Measurements from ENCODE around the gene CFAP43. TPM values are rescaled to one million over a fixed set of nuclear protein-coding genes. Genes with fewer than 3 reads are reported as not detected.
A peak's percentile ranks its signal among the peaks of the same experiment; 100 is the strongest.

Gene CFAP43
- total RNA-seq, 1 experiment from 2014 or later = 0.42 TPM

DNA sequence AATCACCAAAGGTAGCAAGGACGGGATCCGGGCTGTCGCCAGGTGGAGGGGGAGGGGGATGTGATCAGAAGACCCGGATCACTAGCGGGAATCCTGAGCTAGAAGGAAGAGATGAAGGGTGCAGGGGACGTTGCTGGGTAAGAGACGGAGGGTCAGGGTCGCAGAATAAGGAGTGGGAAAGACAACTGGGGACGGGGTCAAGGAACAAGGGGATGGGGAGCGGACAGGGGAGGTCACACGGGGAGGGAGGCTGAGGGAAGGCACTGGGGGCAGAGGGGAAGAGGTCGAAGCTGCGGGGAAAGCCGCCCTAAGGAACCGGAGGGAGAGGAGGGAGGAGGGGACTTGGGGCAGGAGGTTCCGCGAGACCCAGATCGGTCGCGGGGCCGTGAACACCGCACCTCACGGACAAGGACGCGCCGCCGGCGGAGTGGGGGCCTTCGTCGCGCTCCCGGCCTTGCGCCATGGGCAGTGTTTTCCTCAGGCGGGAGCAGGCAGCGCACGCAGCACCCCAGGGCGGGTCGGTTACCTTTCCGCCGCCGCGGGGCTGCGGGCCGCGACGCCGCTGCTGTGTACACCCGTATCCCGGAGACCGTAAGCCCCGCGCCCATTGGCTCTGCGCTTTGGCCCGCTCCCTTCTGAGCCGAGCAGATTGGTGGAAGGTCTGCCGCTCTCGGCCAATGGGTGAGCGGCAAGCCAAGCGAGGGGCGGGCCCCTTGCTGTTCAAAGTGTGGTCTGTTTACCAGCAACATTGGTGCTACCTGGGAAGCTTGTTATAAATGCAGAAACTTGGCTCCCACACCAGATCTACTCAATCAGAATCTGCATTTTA, at the start of gene CFAP43 (continued):
- TF ChIP-seq, protein P1, sequence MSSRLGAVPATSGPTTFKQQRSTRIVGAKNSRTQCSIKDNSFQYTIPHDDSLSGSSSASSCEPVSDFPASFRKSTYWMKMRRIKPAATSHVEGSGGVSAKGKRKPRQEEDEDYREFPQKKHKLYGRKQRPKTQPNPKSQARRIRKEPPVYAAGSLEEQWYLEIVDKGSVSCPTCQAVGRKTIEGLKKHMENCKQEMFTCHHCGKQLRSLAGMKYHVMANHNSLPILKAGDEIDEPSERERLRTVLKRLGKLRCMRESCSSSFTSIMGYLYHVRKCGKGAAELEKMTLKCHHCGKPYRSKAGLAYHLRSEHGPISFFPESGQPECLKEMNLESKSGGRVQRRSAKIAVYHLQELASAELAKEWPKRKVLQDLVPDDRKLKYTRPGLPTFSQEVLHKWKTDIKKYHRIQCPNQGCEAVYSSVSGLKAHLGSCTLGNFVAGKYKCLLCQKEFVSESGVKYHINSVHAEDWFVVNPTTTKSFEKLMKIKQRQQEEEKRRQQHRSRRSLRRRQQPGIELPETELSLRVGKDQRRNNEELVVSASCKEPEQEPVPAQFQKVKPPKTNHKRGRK (CRISPR knock-in tag; IDR thresholded peaks at IDR 0.05; ENCODE audit: borderline replicate concordance) = no peak
- TF ChIP-seq ZNF121 (CRISPR knock-in tag; IDR thresholded peaks at IDR 0.05) = no peak
- TF ChIP-seq, protein P2, sequence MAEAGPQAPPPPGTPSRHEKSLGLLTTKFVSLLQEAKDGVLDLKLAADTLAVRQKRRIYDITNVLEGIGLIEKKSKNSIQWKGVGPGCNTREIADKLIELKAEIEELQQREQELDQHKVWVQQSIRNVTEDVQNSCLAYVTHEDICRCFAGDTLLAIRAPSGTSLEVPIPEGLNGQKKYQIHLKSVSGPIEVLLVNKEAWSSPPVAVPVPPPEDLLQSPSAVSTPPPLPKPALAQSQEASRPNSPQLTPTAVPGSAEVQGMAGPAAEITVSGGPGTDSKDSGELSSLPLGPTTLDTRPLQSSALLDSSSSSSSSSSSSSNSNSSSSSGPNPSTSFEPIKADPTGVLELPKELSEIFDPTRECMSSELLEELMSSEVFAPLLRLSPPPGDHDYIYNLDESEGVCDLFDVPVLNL (CRISPR knock-in tag; IDR thresholded peaks at IDR 0.05; ENCODE audit: borderline replicate concordance, low read depth) = no peak
- TF ChIP-seq, protein P3, sequence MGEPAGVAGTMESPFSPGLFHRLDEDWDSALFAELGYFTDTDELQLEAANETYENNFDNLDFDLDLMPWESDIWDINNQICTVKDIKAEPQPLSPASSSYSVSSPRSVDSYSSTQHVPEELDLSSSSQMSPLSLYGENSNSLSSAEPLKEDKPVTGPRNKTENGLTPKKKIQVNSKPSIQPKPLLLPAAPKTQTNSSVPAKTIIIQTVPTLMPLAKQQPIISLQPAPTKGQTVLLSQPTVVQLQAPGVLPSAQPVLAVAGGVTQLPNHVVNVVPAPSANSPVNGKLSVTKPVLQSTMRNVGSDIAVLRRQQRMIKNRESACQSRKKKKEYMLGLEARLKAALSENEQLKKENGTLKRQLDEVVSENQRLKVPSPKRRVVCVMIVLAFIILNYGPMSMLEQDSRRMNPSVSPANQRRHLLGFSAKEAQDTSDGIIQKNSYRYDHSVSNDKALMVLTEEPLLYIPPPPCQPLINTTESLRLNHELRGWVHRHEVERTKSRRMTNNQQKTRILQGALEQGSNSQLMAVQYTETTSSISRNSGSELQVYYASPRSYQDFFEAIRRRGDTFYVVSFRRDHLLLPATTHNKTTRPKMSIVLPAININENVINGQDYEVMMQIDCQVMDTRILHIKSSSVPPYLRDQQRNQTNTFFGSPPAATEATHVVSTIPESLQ (CRISPR knock-in tag; IDR thresholded peaks at IDR 0.05) = no peak
- TF ChIP-seq JAZF1 (CRISPR knock-in tag; IDR thresholded peaks at IDR 0.05) = no peak
- TF ChIP-seq, protein P4, sequence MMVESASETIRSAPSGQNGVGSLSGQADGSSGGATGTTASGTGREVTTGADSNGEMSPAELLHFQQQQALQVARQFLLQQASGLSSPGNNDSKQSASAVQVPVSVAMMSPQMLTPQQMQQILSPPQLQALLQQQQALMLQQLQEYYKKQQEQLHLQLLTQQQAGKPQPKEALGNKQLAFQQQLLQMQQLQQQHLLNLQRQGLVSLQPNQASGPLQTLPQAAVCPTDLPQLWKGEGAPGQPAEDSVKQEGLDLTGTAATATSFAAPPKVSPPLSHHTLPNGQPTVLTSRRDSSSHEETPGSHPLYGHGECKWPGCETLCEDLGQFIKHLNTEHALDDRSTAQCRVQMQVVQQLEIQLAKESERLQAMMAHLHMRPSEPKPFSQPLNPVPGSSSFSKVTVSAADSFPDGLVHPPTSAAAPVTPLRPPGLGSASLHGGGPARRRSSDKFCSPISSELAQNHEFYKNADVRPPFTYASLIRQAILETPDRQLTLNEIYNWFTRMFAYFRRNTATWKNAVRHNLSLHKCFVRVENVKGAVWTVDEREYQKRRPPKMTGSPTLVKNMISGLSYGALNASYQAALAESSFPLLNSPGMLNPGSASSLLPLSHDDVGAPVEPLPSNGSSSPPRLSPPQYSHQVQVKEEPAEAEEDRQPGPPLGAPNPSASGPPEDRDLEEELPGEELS (CRISPR knock-in tag; IDR thresholded peaks at IDR 0.05) = peak; percentile 73; the same call in 1 of the 2 replicates
- no peak for TF ChIP-seq RELA (CRISPR knock-in tag; IDR thresholded peaks at IDR 0.05; ENCODE audit: borderline replicate concordance)
- TF ChIP-seq IRF2 (CRISPR knock-in tag; IDR thresholded peaks at IDR 0.05; ENCODE audit: borderline replicate concordance, low read depth) = no peak
- no peak for TF ChIP-seq SOX15 (CRISPR knock-in tag; IDR thresholded peaks at IDR 0.05)
- TF ChIP-seq ZNF396 (CRISPR knock-in tag; IDR thresholded peaks at IDR 0.05; ENCODE audit: borderline replicate concordance) = no peak
- TF ChIP-seq, protein P5, sequence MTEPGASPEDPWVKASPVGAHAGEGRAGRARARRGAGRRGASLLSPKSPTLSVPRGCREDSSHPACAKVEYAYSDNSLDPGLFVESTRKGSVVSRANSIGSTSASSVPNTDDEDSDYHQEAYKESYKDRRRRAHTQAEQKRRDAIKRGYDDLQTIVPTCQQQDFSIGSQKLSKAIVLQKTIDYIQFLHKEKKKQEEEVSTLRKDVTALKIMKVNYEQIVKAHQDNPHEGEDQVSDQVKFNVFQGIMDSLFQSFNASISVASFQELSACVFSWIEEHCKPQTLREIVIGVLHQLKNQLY (CRISPR knock-in tag; IDR thresholded peaks at IDR 0.05) = no peak
- TF ChIP-seq NFYB (CRISPR knock-in tag; conservative IDR thresholded peaks at IDR 0.05; ENCODE audit: low read depth) = peak; percentile 96
- TF ChIP-seq ZNF219 (CRISPR knock-in tag; IDR thresholded peaks at IDR 0.05; ENCODE audit: borderline replicate concordance) = no peak
- TF ChIP-seq, protein P6, sequence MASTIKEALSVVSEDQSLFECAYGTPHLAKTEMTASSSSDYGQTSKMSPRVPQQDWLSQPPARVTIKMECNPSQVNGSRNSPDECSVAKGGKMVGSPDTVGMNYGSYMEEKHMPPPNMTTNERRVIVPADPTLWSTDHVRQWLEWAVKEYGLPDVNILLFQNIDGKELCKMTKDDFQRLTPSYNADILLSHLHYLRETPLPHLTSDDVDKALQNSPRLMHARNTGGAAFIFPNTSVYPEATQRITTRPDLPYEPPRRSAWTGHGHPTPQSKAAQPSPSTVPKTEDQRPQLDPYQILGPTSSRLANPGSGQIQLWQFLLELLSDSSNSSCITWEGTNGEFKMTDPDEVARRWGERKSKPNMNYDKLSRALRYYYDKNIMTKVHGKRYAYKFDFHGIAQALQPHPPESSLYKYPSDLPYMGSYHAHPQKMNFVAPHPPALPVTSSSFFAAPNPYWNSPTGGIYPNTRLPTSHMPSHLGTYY (CRISPR knock-in tag; IDR thresholded peaks at IDR 0.05) = no peak
- no peak for TF ChIP-seq PRRX2 (CRISPR knock-in tag; IDR thresholded peaks at IDR 0.05)
- peak; percentile 78; the same call in 1 of the 2 replicates for TF ChIP-seq FOXP1 (CRISPR knock-in tag; IDR thresholded peaks at IDR 0.05; ENCODE audit: borderline replicate concordance)
- peak; percentile 98 for TF ChIP-seq FOXK1 (CRISPR knock-in tag; IDR thresholded peaks at IDR 0.05)
- TF ChIP-seq, protein P7, sequence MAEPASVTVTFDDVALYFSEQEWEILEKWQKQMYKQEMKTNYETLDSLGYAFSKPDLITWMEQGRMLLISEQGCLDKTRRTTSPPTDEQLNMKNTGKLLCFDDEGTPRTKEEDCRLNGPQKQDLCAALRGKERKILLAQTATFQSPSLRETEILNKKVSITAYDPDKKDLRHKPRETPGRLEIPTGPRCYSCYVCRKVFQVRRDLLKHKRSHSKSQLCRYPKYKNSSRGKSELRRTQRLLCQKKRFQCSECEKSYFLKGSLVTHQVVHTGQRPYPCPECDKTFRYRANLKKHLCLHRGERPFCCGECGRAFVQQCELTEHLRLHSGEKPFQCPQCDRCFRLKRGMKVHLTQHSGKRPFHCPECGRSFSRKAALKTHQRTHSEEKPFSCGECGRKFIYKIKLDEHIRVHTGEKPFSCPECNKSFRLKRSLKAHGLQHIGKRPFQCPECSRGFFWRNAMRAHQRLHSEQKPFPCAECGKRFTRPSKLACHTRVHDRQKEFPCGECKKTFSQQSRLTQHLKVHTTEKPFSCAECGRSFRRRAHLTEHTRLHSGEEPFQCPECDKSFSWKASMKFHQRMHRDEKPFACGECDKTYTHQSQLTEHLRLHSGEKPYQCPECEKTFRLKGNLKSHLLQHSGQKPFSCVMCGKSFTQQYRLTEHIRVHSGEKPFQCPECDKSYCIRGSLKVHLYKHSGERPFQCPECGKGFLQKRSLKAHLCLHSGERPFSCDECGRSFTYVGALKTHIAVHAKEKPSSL (CRISPR knock-in tag; conservative IDR thresholded peaks at IDR 0.05) = no peak
- TF ChIP-seq, protein P8, sequence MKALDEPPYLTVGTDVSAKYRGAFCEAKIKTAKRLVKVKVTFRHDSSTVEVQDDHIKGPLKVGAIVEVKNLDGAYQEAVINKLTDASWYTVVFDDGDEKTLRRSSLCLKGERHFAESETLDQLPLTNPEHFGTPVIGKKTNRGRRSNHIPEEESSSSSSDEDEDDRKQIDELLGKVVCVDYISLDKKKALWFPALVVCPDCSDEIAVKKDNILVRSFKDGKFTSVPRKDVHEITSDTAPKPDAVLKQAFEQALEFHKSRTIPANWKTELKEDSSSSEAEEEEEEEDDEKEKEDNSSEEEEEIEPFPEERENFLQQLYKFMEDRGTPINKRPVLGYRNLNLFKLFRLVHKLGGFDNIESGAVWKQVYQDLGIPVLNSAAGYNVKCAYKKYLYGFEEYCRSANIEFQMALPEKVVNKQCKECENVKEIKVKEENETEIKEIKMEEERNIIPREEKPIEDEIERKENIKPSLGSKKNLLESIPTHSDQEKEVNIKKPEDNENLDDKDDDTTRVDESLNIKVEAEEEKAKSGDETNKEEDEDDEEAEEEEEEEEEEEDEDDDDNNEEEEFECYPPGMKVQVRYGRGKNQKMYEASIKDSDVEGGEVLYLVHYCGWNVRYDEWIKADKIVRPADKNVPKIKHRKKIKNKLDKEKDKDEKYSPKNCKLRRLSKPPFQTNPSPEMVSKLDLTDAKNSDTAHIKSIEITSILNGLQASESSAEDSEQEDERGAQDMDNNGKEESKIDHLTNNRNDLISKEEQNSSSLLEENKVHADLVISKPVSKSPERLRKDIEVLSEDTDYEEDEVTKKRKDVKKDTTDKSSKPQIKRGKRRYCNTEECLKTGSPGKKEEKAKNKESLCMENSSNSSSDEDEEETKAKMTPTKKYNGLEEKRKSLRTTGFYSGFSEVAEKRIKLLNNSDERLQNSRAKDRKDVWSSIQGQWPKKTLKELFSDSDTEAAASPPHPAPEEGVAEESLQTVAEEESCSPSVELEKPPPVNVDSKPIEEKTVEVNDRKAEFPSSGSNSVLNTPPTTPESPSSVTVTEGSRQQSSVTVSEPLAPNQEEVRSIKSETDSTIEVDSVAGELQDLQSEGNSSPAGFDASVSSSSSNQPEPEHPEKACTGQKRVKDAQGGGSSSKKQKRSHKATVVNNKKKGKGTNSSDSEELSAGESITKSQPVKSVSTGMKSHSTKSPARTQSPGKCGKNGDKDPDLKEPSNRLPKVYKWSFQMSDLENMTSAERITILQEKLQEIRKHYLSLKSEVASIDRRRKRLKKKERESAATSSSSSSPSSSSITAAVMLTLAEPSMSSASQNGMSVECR (CRISPR knock-in tag; IDR thresholded peaks at IDR 0.05; ENCODE audit: borderline replicate concordance) = peak; percentile 46; the same call in 1 of the 2 replicates
- no peak for TF ChIP-seq EMX1 (CRISPR knock-in tag; IDR thresholded peaks at IDR 0.05)
- TF ChIP-seq, protein P9, sequence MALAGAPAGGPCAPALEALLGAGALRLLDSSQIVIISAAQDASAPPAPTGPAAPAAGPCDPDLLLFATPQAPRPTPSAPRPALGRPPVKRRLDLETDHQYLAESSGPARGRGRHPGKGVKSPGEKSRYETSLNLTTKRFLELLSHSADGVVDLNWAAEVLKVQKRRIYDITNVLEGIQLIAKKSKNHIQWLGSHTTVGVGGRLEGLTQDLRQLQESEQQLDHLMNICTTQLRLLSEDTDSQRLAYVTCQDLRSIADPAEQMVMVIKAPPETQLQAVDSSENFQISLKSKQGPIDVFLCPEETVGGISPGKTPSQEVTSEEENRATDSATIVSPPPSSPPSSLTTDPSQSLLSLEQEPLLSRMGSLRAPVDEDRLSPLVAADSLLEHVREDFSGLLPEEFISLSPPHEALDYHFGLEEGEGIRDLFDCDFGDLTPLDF (CRISPR knock-in tag; IDR thresholded peaks at IDR 0.05) = no peak

Measured in WTC11 (cell line).